GM21515 (cell line): ENCODE data around the gene CCDC80.

Experiments used
- ATAC-seq: cut with Tn5 transposase; IDR thresholded peaks from one replicate; pipeline ENCODE4 v1.9.1; 2021; ENCODE audit not compliant: unreplicated experiment

Gene CCDC80

GRCh38 chr3:112656043-112656442, 15.1 kb upstream of the CCDC80 start:
- no peak for ATAC-seq

DNA sequence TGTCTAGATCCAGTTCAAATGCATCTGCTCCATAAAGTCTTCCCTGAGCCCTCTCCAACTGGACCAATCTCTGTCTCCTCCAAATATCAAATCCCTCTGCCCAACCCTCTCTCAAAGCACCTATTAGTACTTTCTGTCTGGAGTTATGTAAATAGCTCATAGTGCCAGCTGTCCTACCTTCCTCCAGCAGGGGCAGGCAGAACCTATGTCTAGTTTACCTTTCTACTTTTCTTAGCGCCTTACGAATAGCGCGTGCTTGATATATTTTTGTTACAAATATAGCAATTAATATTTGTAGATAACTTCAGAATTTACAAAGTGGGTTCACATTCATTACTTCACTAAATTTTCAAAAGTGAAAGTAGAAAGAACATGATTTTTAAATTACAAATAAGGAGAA, 14.0 kb upstream of the CCDC80 start:
- no peak for ATAC-seq

GRCh38 chr3:112654492-112654891, 13.5 kb upstream of the CCDC80 start:
- ATAC-seq = no peak

- no peak for ATAC-seq
Measured at GRCh38 chr3:112653881-112654300, 12.9 kb upstream of the CCDC80 start.

DNA sequence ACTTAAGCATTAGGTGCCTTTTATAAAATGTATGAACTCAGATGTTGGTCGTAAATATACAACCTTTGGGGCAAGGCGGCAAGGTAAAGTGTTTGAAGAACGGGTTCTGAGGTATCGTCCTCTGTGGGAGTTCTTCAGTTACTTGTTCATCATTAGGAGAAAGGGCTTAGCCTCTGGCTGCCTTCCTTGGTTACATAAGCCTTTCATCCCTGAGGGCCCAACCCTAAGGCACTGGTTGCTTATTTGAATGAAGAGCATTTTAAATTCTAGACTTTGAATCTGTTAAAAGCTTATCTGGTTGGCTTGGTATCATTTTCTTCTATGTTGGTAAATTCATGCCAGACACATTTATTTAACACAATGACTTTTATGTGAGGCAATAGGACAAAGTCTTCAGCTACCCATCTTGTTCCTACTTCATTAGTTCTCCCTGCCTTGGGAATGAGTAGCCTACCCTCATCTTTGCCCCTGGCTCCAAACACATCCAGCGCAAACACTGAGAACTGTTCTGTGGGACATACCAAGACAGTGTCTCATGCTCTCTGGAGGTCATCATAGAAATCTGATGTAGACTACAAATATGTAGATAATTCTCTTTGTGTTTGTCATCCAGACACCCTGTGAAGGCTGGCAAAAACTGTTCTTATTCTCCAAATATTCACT, 12.4 kb upstream of the CCDC80 start:
- ATAC-seq = no peak

DNA sequence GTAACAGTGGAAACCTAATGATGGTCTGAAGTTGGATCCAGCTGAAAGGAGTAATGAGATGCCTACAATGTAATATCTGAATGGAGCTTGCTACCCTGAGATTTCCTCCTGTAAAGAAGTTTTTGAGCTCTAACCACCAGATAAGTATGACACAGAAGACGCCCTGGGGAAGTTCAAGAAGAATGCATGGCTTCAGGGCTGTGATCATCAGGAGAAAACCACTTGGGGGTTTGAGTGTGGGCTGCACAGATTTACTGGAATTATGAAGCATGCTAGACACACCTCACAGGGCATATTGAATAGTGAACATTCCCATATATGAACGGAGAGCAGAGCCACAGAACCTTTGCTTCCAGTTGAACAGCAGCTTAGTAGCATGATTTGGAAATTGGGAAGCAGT, 10.6 kb upstream of the CCDC80 start:
- no peak for ATAC-seq

GRCh38 chr3:112651071-112651470, 10.1 kb upstream of the CCDC80 start:
- ATAC-seq = no peak

DNA sequence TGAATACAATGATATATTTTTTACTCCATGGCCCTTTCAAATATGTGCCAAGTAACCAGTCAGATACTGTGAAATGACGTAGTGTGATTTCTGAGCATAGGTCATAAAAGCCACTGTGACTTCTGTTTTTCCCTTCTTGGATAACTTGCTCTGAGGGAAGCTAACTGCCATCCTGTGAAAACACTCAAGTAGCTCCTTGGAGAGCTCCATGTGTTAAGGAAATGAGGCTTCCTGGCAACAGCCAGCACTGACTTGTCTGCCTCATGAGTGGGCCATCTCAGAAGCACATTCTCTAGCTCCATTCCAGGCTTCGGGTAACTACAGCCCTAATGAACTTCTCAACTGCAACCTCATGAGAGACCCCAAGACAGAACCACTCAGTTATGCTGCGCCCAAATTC, 9.5 kb upstream of the CCDC80 start:
- no peak for ATAC-seq

DNA sequence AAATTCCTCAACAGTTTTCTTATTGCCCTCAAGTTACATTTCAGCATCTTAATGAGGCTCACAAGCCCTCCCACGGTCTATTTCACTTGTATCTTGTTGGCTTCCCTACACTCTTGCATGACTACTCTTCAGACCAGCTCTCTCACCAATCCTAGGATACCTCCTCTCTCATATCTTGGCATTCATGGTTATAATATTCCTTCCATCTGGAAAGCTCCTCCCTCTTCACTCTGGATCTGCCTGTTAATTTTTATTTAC, 8.5 kb upstream of the CCDC80 start:
- no peak for ATAC-seq

DNA sequence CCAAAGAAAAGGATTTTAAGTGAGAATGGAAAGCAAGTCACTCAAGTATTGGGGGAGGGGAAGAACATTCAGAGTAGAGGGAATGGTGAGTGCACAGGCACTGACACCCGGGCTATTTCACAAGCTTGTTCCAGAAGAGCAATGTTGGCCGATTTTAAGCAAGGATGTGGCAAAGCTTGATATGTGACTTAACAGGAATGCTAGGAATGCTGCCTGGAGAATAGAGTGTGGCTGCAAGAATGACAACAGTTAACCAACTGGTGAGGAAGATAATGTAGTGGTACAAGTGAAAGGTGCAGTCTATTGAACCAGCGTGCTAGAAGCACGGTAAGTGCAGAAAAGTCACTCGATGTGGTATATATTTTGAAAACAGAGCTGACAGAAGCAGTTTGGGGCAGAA, 6.2 kb upstream of the CCDC80 start:
- ATAC-seq = no peak

GRCh38 chr3:112646623-112647022, 5.7 kb upstream of the CCDC80 start:
- ATAC-seq = no peak

DNA sequence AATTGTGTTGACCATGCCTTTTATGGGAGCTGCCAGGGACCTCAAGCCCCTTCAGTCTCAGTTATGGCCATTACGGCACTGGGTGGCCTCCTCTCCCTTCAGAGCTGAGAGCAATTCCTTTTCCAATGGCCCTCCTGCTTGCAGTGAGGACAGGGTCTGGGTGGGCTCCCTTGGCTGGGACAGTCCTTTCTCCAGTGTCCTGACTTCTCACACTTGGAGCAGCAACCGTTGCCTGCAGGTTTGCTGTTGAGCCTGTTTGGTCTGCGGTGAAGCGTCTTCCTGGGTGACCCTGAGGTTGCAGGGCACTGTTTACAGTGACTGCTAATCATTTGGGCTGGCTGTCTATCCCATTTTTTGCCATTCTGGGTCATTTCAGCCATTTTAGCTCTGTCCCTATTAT, 3.5 kb upstream of the CCDC80 start:
- ATAC-seq = no peak

DNA sequence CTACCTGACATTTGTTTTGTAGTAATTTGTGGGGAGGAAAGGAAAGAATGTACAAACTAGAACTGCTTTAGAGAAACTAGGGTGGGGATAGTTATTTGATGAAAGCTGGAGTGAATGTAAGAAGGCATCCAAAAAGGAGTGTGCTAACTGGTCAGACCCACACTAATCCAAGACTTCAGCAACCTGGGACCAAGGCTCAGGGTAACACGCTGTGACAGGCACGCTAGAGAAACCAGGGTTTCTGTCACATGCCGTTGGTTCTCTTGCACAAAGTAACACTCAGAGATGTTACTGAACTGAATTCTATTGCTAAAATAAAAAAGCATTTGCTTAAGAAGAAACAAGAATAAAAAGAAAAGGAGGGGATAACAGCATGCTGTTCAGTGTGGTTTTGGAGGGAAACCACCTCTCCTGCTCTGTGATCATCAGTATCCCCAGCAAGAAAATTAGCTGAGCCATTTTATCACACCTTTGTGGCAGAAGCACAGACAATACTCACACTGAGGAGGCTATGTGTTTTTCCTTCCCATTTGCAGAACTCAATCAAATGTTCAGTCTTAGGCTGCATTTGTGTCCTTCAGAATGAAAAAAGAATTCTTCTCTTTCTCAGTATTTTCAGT, 2.8 kb upstream of the CCDC80 start:
- ATAC-seq = no peak

DNA sequence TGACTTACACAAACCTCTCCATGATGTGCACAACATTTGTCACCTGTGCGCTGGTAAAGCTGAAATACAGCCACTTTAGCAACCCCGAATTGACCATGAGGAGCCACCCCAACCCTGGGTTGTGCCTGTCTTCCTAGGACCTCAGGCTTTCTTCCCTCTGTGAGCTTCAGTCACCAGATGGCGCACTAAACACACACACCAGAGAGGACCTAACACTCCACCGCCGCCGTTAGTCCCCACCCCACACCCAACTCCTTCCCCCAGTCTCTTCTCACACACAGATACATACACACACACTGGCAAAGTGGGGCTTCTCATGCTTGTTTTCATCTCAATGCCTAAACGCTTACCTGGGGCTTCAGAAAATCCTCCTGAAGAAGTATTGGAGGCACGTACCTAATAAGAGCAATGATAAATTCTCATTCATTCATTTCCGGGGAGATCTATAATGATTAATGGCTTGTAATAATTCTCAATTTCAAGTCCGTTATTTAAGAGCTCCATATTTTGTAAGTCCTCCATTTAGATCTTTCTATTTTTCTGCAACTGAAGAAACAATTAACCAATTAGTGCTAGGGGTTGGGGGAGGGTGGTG, 2.1 kb upstream of the CCDC80 start:
- peak; percentile 95 for ATAC-seq

- no peak for ATAC-seq
Measured at GRCh38 chr3:112640276-112640929, 540 bp downstream of the CCDC80 start.

GRCh38 chr3:112639455-112640225, 1.3 kb downstream of the CCDC80 start:
- no peak for ATAC-seq

DNA sequence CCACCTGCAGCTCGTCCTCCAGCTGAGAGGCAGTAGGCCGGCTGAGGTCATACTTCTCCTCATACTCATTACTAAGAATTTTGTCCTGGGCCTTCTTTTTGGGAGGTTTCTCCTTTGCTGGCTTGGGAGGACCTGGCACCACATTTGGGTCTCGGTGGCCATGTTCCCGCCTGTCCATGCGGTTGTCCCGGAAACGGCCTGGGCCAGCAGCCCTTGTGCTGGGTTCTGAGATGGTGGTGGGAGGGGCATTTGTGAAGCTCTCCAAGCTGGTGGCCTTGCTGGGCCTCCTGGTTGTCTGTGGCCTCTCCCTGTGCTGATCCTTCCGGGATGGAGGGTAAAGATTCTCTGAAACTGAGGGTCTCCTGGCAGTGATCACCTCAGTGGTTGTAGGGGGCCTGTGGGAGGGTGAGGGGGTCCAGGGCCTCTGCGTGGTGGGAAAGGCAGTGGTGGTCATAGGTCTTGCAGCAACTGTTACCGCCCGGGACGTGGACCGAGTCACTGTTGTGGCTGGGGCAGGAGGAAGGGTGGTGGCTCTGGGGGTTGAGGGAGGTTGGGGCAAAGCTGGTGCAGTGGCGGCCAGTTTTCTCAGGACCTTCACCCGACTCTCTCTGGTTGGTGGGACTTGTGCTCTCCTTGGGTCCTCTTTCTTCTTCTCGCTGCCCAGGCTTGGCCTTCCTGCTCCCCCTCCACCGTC, 2.5 kb downstream of the CCDC80 start:
- no peak for ATAC-seq

DNA sequence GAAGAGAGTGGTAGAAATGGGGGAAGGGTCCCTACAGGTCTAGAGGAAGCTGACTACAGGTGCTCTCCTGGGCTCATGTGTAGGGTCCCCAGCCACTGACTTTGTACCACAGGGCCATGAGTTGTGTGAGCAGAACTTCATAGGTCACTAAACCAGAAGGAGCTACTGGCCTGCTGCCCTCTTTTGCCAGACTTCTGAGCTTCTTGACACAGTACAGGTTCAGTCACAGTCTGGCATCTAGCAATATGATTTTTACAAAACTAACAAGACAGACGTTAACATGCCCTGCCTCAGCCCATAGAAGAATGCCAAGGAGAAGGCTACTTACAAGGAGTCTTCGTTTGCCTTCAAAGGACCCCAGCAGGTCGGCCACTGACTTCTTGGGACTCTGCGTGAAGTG, 3.2 kb downstream of the CCDC80 start:
- no peak for ATAC-seq

- ATAC-seq = no peak
Measured at GRCh38 chr3:112635674-112636073, 5.3 kb downstream of the CCDC80 start.

DNA sequence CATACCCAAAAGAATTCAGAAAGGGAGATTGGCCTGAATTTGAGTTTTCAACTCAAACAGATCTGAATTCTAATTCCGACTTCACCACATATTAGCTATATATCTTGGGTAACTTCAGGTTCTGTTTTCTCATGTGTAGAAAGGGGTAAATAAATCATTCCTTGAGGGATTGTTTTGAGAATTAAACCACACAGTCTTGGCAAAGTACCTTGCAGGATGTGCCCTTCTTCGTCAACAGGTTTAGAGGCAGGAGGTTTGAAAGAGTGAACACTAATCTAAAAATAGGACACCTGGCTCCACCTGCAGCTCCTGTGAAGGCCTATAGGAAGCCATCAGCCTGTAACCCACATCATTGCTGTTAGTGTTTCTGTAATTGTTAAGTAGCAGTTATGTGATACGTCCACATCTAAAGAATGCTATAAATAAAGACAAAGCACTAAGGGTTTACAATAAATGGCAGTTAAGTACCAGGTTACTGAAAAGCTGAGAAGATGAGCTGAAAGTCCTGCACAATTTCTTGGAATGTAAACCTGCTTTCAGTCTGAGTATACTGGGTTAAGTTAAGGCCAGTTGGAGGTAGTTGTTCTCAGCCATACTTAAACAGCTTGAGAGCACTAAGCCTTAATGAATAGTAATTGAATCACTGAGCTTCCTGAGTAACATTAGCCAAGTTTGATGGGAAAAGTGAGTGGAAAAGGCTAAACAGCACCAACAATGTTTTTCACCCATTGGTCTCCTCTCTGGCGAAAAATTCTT, 6.0 kb downstream of the CCDC80 start:
- no peak for ATAC-seq
